GM20000 (cell line): ENCODE data around the gene FOXC1.

Experiments
- DNase-seq: peaks from one replicate; pipeline ENCODE4 v3.0.0; 2012; ENCODE audit warnings: low spot score
- CTCF ChIP-seq: IDR thresholded peaks from 2 replicates; pipeline ENCODE4 v1.5.1; 2012; ENCODE audit warnings: mild to moderate bottlenecking, control low read depth; ENCODE audit errors: extremely low read depth, missing control alignments

The FOXC1 gene

GRCh38 chr6:1618311-1619097 is 8.8 kb downstream of the FOXC1 start:
- TF ChIP-seq CTCF, result no peak
- DNase-seq, result peak; percentile 27

GRCh38 chr6:1619098-1619672 is 9.5 kb downstream of the FOXC1 start:
- TF ChIP-seq CTCF, result no peak
- DNase-seq, result peak; percentile 45

- peak; percentile 81 for DNase-seq
- TF ChIP-seq CTCF, result no peak
These were observed 10.2 kb downstream of the FOXC1 start for GRCh38 chr6:1619673-1620503.

- DNase-seq, result no peak
- TF ChIP-seq CTCF, result no peak
These were observed 10.9 kb downstream of the FOXC1 start for GRCh38 chr6:1620504-1621069.

GRCh38 chr6:1621070-1621701 is 11.5 kb downstream of the FOXC1 start:
- no peak for TF ChIP-seq CTCF
- DNase-seq, result no peak

GRCh38 chr6:1622220-1622850 is 12.6 kb downstream of the FOXC1 start:
- TF ChIP-seq CTCF, result no peak
- no peak for DNase-seq
